HepG2 (cell line): ENCODE measurements around the gene PIP4K2B.

Experiments
- CHD2 ChIP-seq: IDR thresholded peaks from 2 replicates; pipeline ENCODE4 v1.6.1; 2011; ENCODE audit warnings: low read depth, low read length, improper control_type of control experiment
- ERF ChIP-seq: IDR thresholded peaks from 2 replicates; pipeline ENCODE4 v1.6.1; 2018; ENCODE audit warnings: missing biosample characterization, missing genetic modification reagents
- RNF2 ChIP-seq: fragments of 450-650 bp; conservative IDR thresholded peaks from 2 replicates; pipeline ENCODE4 v1.6.1; 2016; ENCODE audit warnings: low read depth
- SMC3 ChIP-seq: IDR thresholded peaks from 2 replicates; pipeline ENCODE4 v1.6.1; 2011; ENCODE audit warnings: low read length, improper control_type of control experiment
- TCF7L2 ChIP-seq: IDR thresholded peaks from 2 replicates; pipeline ENCODE4 v1.6.1; 2011; ENCODE audit warnings: mild to moderate bottlenecking, low read depth, low read length, moderate library complexity
- YY1 ChIP-seq: IDR thresholded peaks from 2 replicates; pipeline ENCODE4 v1.6.1; 2011; ENCODE audit warnings: low read length, low read depth, moderate library complexity, mild to moderate bottlenecking; ENCODE audit not compliant: insufficient read depth, insufficient replicate concordance
- ZBTB3 ChIP-seq: sonication (generic); formaldehyde crosslinking; IDR thresholded peaks from 2 replicates; pipeline ENCODE4 v1.4.0; 2020; ENCODE audit warnings: low read depth, mild to moderate bottlenecking, moderate library complexity, missing genetic modification reagents, borderline replicate concordance
- ZNF350 ChIP-seq: sonication (generic); formaldehyde crosslinking; IDR thresholded peaks from 2 replicates; pipeline ENCODE4 v1.4.0; 2020; ENCODE audit warnings: mild to moderate bottlenecking, low read depth, missing genetic modification reagents, borderline replicate concordance
- ZNF362 ChIP-seq: sonication (generic); formaldehyde crosslinking; IDR thresholded peaks from 2 replicates; pipeline ENCODE4 v1.4.0; 2020; ENCODE audit warnings: missing genetic modification reagents, mild to moderate bottlenecking, borderline replicate concordance
- TF ChIP-seq, protein P1 (sequence below): IDR thresholded peaks from 2 replicates; pipeline ENCODE4 v1.6.1; 2016; ENCODE audit warnings: low read depth, borderline replicate concordance
- TF ChIP-seq, protein P2 (sequence below): sonication (generic); formaldehyde crosslinking; IDR thresholded peaks from 2 replicates; pipeline ENCODE4 v1.5.0; 2020; ENCODE audit warnings: mild to moderate bottlenecking, missing genetic modification reagents, moderate library complexity
- TF ChIP-seq, protein P3 (sequence below): sonication (generic); formaldehyde crosslinking; conservative IDR thresholded peaks from 2 replicates; pipeline ENCODE4 v1.8.0; 2022; ENCODE audit warnings: low read depth, missing genetic modification reagents

- TF ChIP-seq ZBTB3 (CRISPR knock-in tag) (no peak), SMC3 (no peak), RNF2 (no peak), TCF7L2 (no peak), ZNF350 (no peak), YY1 (peak; percentile 88), ZNF362 (CRISPR knock-in tag) (no peak), ERF (no peak; the same call in 1 of the 2 replicates), CHD2 (no peak)
- TF ChIP-seq, protein P1, sequence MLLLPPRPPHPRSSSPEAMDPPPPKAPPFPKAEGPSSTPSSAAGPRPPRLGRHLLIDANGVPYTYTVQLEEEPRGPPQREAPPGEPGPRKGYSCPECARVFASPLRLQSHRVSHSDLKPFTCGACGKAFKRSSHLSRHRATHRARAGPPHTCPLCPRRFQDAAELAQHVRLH, result no peak
- TF ChIP-seq, protein P2, sequence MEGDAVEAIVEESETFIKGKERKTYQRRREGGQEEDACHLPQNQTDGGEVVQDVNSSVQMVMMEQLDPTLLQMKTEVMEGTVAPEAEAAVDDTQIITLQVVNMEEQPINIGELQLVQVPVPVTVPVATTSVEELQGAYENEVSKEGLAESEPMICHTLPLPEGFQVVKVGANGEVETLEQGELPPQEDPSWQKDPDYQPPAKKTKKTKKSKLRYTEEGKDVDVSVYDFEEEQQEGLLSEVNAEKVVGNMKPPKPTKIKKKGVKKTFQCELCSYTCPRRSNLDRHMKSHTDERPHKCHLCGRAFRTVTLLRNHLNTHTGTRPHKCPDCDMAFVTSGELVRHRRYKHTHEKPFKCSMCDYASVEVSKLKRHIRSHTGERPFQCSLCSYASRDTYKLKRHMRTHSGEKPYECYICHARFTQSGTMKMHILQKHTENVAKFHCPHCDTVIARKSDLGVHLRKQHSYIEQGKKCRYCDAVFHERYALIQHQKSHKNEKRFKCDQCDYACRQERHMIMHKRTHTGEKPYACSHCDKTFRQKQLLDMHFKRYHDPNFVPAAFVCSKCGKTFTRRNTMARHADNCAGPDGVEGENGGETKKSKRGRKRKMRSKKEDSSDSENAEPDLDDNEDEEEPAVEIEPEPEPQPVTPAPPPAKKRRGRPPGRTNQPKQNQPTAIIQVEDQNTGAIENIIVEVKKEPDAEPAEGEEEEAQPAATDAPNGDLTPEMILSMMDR (CRISPR knock-in tag), result peak; percentile 70
- TF ChIP-seq, protein P3, sequence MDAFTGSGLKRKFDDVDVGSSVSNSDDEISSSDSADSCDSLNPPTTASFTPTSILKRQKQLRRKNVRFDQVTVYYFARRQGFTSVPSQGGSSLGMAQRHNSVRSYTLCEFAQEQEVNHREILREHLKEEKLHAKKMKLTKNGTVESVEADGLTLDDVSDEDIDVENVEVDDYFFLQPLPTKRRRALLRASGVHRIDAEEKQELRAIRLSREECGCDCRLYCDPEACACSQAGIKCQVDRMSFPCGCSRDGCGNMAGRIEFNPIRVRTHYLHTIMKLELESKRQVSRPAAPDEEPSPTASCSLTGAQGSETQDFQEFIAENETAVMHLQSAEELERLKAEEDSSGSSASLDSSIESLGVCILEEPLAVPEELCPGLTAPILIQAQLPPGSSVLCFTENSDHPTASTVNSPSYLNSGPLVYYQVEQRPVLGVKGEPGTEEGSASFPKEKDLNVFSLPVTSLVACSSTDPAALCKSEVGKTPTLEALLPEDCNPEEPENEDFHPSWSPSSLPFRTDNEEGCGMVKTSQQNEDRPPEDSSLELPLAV, result no peak
These were observed 51.8 kb downstream of the PIP4K2B start for GRCh38 chr17:38747463-38748148.
